ENCODE measurements around the gene PUSL1. TPM values are rescaled to one million over a fixed set of nuclear protein-coding genes. Genes with fewer than 3 reads are reported as not detected.

The PUSL1 gene
- total and polyA plus RNA-seq, 2 of the 13 experiments (the other 11 are each of a cell fraction or from before 2014, with no cell fraction given) = 8.3 to 22.2 TPM

GRCh38 chr1:1349256-1350012, 41.0 kb downstream of the PUSL1 start, which contains the start of gene DVL1 (continued):
- TF ChIP-seq GABPA (IDR thresholded peaks at IDR 0.05; ENCODE audit: low read depth, low read length) (no peak), GABPA (CRISPR knock-in tag; IDR thresholded peaks at IDR 0.05; ENCODE audit: low read depth) (peak; percentile 22; the same call in 1 of the 2 replicates), HES4 (CRISPR knock-in tag; IDR thresholded peaks at IDR 0.05; ENCODE audit: borderline replicate concordance) (0 out of 2 replicates have a peak, but pooled peaks have one; percentile 57), TFE3 (CRISPR knock-in tag; IDR thresholded peaks at IDR 0.05) (no peak), POLR2AphosphoS2 (IDR thresholded peaks at IDR 0.05; ENCODE audit: low read depth, low read length) (no peak), NFE2L1 (CRISPR knock-in tag; IDR thresholded peaks at IDR 0.05; ENCODE audit: borderline replicate concordance) (no peak), ZBTB44 (CRISPR knock-in tag; IDR thresholded peaks at IDR 0.05) (no peak), TCF12 (IDR thresholded peaks at IDR 0.05) (no peak), TCF12 (CRISPR knock-in tag; IDR thresholded peaks at IDR 0.05) (no peak), PREB (CRISPR knock-in tag; IDR thresholded peaks at IDR 0.05) (no peak), FOXK2 (IDR thresholded peaks at IDR 0.05) (no peak), MAFK (conservative IDR thresholded peaks at IDR 0.05 in 1 of 2, IDR thresholded peaks at IDR 0.05 in 1 of 2; ENCODE audit: low read length in 2 of 2) (no peak), PLSCR1 (CRISPR knock-in tag; IDR thresholded peaks at IDR 0.05; ENCODE audit: borderline replicate concordance) (no peak), MED8 (CRISPR knock-in tag; IDR thresholded peaks at IDR 0.05; ENCODE audit: insufficient replicate concordance) (no peak), CEBPG (CRISPR knock-in tag; IDR thresholded peaks at IDR 0.05) (no peak), ZBTB14 (CRISPR knock-in tag; IDR thresholded peaks at IDR 0.05) (peak; percentile 73), ZNF121 (CRISPR knock-in tag; IDR thresholded peaks at IDR 0.05) (no peak), MED1 (CRISPR knock-in tag; IDR thresholded peaks at IDR 0.05) (no peak), PCBP2 (optimal IDR thresholded peaks at IDR 0.05; ENCODE audit: low read depth, low read length, poor library complexity, severe bottlenecking) (no peak), MBD4 (IDR thresholded peaks at IDR 0.05; ENCODE audit: borderline replicate concordance, low read length) (no peak)

Measured in HepG2 (cell line).